GM12878 (cell line): ENCODE measurements around the gene CWC22. TPM values are rescaled to one million over a fixed set of nuclear protein-coding genes. Genes with fewer than 3 reads are reported as not detected.

Experiments
- ATAC-seq: fragments of 200-7000 bp; cut with Tn5 transposase; 3 replicates; pipeline ENCODE4 v1.9.1; 2020; ENCODE audit warnings: mild to moderate bottlenecking, moderate library complexity
- BruUV-seq: library from RNA; stranded (reverse); fragments of 400-500 nt; replicated peaks from 2 replicates; lab custom pipeline; 2021; lab: Mats Ljungman, UMichigan
- CTCF ChIA-PET: fragments of 300-600 bp; sonication (Branson Sonifier 250); formaldehyde crosslinking; extraction: SDS; loops from one replicate; lab custom pipeline; 2021; ENCODE audit warnings: inconsistent platforms; lab: Yijun Ruan, JAX
- POLR2A ChIA-PET: fragments of 350-600 bp; formaldehyde crosslinking; extraction: SDS; loops from one replicate; lab custom pipeline; 2021; ENCODE audit warnings: inconsistent platforms; lab: Charles Lee
- RAD21 ChIA-PET: fragments of 300-600 bp; sonication (Branson Sonifier 250); formaldehyde crosslinking; loops from one replicate; lab custom pipeline; 2023; ENCODE audit warnings: antibody characterized with exemption; ENCODE audit not compliant: unreplicated experiment; lab: Charles Lee
- SMC1A ChIA-PET: fragments of 300-600 bp; sonication (Branson Sonifier 250); formaldehyde crosslinking; loops from one replicate; lab custom pipeline; 2023; ENCODE audit not compliant: unreplicated experiment, uncharacterized antibody; lab: Charles Lee
- DNase-seq: peaks from one replicate; pipeline ENCODE4 v3.0.0-alpha.2; 2011; ENCODE audit warnings: low read depth, low spot score
- FAIRE-seq: peaks from 3 replicates; lab custom pipeline; 2011; peaks lifted over from hg19 to GRCh38; lab: Jason Lieb, UNC
- H2AFZ ChIP-seq: 2 replicates; pipeline ENCODE4 v1.6.0; 2011; ENCODE audit warnings: low read depth, low read length, control low read depth; ENCODE audit not compliant: control insufficient read depth
- H3K27ac ChIP-seq: 2 replicates; pipeline ENCODE4 v1.5.1; 2011; ENCODE audit warnings: control low read depth; ENCODE audit not compliant: control insufficient read depth, insufficient read depth
- H3K27me3 ChIP-seq, 2 experiments: replicated peaks in 1 of 2; 2 replicates each; pipeline versions ENCODE4 v1.6.0 to v1.6.1; 2011; ENCODE audit warnings: low read length in 1 of 2; ENCODE audit not compliant: control insufficient read depth in 2 of 2, insufficient read depth in 2 of 2
- H3K36me3 ChIP-seq, 2 experiments: 2 replicates each; pipeline ENCODE4 v1.5.1; 2011; ENCODE audit warnings: low read length in 1 of 2; ENCODE audit not compliant: control insufficient read depth in 2 of 2, insufficient read depth in 2 of 2
- H3K4me1 ChIP-seq: 2 replicates; pipeline ENCODE4 v1.6.1; 2011; ENCODE audit warnings: mild to moderate bottlenecking, low read length, moderate library complexity, mixed read lengths; ENCODE audit not compliant: control insufficient read depth, insufficient read depth
- H3K4me2 ChIP-seq: 2 replicates; pipeline ENCODE4 v1.6.0; 2011; ENCODE audit warnings: control low read depth; ENCODE audit not compliant: control insufficient read depth, insufficient read depth
- H3K4me3 ChIP-seq: fragments of 200-600 bp; sonication (generic); 2 replicates; pipeline ENCODE4 v1.5.1; 2016
- H3K79me2 ChIP-seq: 2 replicates; pipeline ENCODE4 v1.6.0; 2011; ENCODE audit warnings: low read length; ENCODE audit not compliant: control insufficient read depth, insufficient read depth
- H3K9ac ChIP-seq: 2 replicates; pipeline ENCODE4 v1.8.0; 2011; ENCODE audit warnings: low read length, control low read depth, mixed read lengths; ENCODE audit not compliant: control insufficient read depth, insufficient read depth
- H3K9me3 ChIP-seq: replicated peaks from 3 replicates; pipeline ENCODE4 v1.5.1; 2011; ENCODE audit warnings: mild to moderate bottlenecking, low read length; ENCODE audit not compliant: control insufficient read depth, insufficient read depth
- H4K20me1 ChIP-seq: 2 replicates; pipeline ENCODE4 v1.6.0; 2011; ENCODE audit not compliant: control insufficient read depth, insufficient read depth
- BRCA1 ChIP-seq: IDR thresholded peaks from 2 replicates; pipeline ENCODE4 v1.6.1; 2011; ENCODE audit warnings: low read depth, low read length, improper control_type of control experiment
- CBX3 ChIP-seq: fragments of 200-600 bp; sonication (generic); IDR thresholded peaks from 2 replicates; pipeline ENCODE4 v1.6.1; 2016; ENCODE audit warnings: low read depth, borderline replicate concordance
- CBX5 ChIP-seq: sonication (generic); IDR thresholded peaks from 2 replicates; pipeline ENCODE4 v1.6.1; 2016; ENCODE audit warnings: low read depth, moderate library complexity, mild to moderate bottlenecking, inconsistent platforms
- JUNB ChIP-seq: IDR thresholded peaks from 2 replicates; pipeline ENCODE4 v1.6.1; 2016; ENCODE audit warnings: antibody characterized with exemption, mild to moderate bottlenecking
- KLF5 ChIP-seq: fragments of 450-650 bp; IDR thresholded peaks from 2 replicates; pipeline ENCODE4 v1.6.1; 2014; ENCODE audit warnings: mild to moderate bottlenecking; ENCODE audit not compliant: partially characterized antibody
- MEF2B ChIP-seq: fragments of 450-650 bp; IDR thresholded peaks from 2 replicates; pipeline ENCODE4 v1.6.1; 2018; ENCODE audit warnings: mild to moderate bottlenecking, moderate library complexity; ENCODE audit not compliant: partially characterized antibody, poor library complexity, severe bottlenecking
- PAX5 ChIP-seq: IDR thresholded peaks from 2 replicates; pipeline ENCODE4 v1.6.1; 2011; ENCODE audit warnings: low read depth, low read length, borderline replicate concordance
- SREBF2 ChIP-seq: IDR thresholded peaks from 2 replicates; pipeline ENCODE4 v1.6.1; 2012; ENCODE audit warnings: mild to moderate bottlenecking, low read length
- SRF ChIP-seq, 2 experiments: IDR thresholded peaks; 2 replicates each; pipeline ENCODE4 v1.6.1; 2011; ENCODE audit warnings: low read depth in 2 of 2, low read length in 2 of 2, mild to moderate bottlenecking in 1 of 2, moderate library complexity in 1 of 2
- ZNF622 ChIP-seq: fragments of 450-650 bp; IDR thresholded peaks from 2 replicates; pipeline ENCODE4 v1.6.1; 2017; ENCODE audit warnings: mild to moderate bottlenecking, inconsistent platforms
- ZZZ3 ChIP-seq: IDR thresholded peaks from 2 replicates; pipeline ENCODE4 v1.6.1; 2011; ENCODE audit warnings: low read depth; ENCODE audit not compliant: control insufficient read depth, insufficient read length
- WGBS: methylation state at CpG from one replicate; pipeline ENCODE4 v1.1.6; 2016; ENCODE audit warnings: low lambda C conversion rate; ENCODE audit not compliant: insufficient replicate concordance, insufficient coverage; ENCODE audit errors: missing lambda C conversion rate; 5-methylcytosine and 5-hydroxymethylcytosine counted together
- in situ Hi-C: fragments of 300-500 bp; cut with MboI; formaldehyde crosslinking; loops from 9 replicates; pipeline ENCODE4 v1.14.3; 2018; ENCODE audit warnings: mixed read lengths
- intact Hi-C: fragments of 100-400 bp; cut with micrococcal nuclease; formaldehyde crosslinking; loops from one replicate; pipeline ENCODE4 v1.14.2; 2022; ENCODE audit not compliant: unreplicated experiment
- polyA plus RNA-seq, 11 experiments: library from polyadenylated mRNA; depleted of rRNA in 4 of 11; unstranded in 6 of 11; stranded (reverse) in 5 of 11; fragments of >200 nt; fragmentation: Nextera tagmentation in 4 of 11; fragmentation: Illumina TruSeq in 1 of 11; extraction: Ambion mirVana in 4 of 11; extraction: Trizol in 1 of 11; gene quantifications; 1 replicate in 1 of 11; 2 replicates in 10 of 11; pipeline versions ENCODE4 v1.2.1 to v1.2.3, GENCODE V29; 2011 to 2016; ENCODE audit warnings: inconsistent platforms in 2 of 11, missing spikeins in 2 of 11, low read depth in 1 of 11
- total RNA-seq, 4 experiments: library from RNA; depleted of rRNA in 3 of 4; stranded (reverse); fragments of >200 nt in 3 of 4; fragmentation: Illumina TruSeq in 1 of 4; extraction: Trizol in 1 of 4; gene quantifications; 2 replicates each; pipeline versions ENCODE4 v1.2.1 to v1.2.3, GENCODE V29; 2013 to 2021
- TF ChIP-seq, protein P1 (sequence below): IDR thresholded peaks from 2 replicates; pipeline ENCODE4 v1.6.1; 2011; ENCODE audit warnings: mild to moderate bottlenecking, low read depth, low read length, moderate library complexity; ENCODE audit not compliant: insufficient replicate concordance
- TF ChIP-seq, protein P2 (sequence below): IDR thresholded peaks from 2 replicates; pipeline ENCODE4 v1.6.1; 2011; ENCODE audit warnings: borderline replicate concordance, low read depth, mild to moderate bottlenecking, moderate library complexity, low read length; ENCODE audit not compliant: insufficient read depth, poor library complexity, severe bottlenecking
- TF ChIP-seq, protein P3 (sequence below): fragments of 450-650 bp; IDR thresholded peaks from 2 replicates; pipeline ENCODE4 v1.6.1; 2017; ENCODE audit warnings: mild to moderate bottlenecking, moderate library complexity

CWC22 gene
- total and polyA plus RNA-seq, 10 of the 15 experiments (the other 5 are each of a cell fraction or from before 2014, with no cell fraction given), result 8.2 to 38.5 (median 26.3) TPM

DNA sequence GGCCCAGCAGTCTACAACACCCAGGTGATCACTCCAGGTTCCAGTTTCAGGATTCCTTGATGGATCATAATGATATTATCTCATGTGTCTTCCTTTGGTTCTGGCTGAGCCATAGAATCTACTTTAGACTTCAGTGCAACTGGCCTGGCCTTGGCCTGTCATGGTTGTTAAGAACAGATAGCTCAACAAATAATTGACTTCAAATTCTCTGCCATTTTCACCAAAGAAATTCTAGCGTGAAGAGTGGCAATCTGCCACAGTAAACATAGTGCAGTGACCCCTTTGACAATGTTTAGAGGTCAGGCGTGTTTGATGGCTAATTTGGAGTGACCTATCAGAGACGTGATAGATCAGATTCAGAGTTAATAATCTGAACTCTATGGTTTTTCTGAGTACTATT is 95.5 kb downstream of the CWC22 start:
- Histone ChIP-seq H3K9ac (no peak overlapping the region), H3K36me3 (no peaks in the 10 kb centered on the region), H3K27ac (no peak overlapping the region), H3K4me2 (no peak overlapping the region), H3K79me2 (no peaks in the 10 kb centered on the region), H3K27me3 (peaks cover 0 to 2% of the 10 kb centered on the region in 2 experiments; a peak in 1 of 4 replicates), H4K20me1 (no peaks in the 10 kb centered on the region), H3K9me3 (no peaks in the 10 kb centered on the region), H2AFZ (no peak overlapping the region), H3K4me3 (no peak overlapping the region), H3K4me1 (no peaks in the 10 kb centered on the region)
- ATAC-seq (no peak), FAIRE-seq (no peak), DNase-seq (no peak)
- BruUV-seq, result no TSS peak
- 36% methylated on average over 3 of the region's 3 CpGs for WGBS
- ChIA-PET SMC1A (no interaction called here), CTCF (no interaction called here), POLR2A (no interaction called here), RAD21 (no interaction called here)
- in situ Hi-C loops, result no loop called here
- intact Hi-C loops, result no loop called here
- TF ChIP-seq CBX5, result no peak
- TF ChIP-seq JUNB, result no peak
- TF ChIP-seq, protein P1, sequence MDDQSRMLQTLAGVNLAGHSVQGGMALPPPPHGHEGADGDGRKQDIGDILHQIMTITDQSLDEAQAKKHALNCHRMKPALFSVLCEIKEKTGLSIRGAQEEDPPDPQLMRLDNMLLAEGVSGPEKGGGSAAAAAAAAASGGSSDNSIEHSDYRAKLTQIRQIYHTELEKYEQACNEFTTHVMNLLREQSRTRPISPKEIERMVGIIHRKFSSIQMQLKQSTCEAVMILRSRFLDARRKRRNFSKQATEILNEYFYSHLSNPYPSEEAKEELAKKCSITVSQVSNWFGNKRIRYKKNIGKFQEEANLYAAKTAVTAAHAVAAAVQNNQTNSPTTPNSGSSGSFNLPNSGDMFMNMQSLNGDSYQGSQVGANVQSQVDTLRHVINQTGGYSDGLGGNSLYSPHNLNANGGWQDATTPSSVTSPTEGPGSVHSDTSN, result no peak
- TF ChIP-seq, protein P2, sequence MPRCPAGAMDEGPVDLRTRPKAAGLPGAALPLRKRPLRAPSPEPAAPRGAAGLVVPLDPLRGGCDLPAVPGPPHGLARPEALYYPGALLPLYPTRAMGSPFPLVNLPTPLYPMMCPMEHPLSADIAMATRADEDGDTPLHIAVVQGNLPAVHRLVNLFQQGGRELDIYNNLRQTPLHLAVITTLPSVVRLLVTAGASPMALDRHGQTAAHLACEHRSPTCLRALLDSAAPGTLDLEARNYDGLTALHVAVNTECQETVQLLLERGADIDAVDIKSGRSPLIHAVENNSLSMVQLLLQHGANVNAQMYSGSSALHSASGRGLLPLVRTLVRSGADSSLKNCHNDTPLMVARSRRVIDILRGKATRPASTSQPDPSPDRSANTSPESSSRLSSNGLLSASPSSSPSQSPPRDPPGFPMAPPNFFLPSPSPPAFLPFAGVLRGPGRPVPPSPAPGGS, result no peak
- no peak for TF ChIP-seq BRCA1
- no peak for TF ChIP-seq SRF (IDR thresholded peaks at IDR 0.05; ENCODE audit: low read depth in 2 of 2, low read length in 2 of 2)
- TF ChIP-seq, protein P3, sequence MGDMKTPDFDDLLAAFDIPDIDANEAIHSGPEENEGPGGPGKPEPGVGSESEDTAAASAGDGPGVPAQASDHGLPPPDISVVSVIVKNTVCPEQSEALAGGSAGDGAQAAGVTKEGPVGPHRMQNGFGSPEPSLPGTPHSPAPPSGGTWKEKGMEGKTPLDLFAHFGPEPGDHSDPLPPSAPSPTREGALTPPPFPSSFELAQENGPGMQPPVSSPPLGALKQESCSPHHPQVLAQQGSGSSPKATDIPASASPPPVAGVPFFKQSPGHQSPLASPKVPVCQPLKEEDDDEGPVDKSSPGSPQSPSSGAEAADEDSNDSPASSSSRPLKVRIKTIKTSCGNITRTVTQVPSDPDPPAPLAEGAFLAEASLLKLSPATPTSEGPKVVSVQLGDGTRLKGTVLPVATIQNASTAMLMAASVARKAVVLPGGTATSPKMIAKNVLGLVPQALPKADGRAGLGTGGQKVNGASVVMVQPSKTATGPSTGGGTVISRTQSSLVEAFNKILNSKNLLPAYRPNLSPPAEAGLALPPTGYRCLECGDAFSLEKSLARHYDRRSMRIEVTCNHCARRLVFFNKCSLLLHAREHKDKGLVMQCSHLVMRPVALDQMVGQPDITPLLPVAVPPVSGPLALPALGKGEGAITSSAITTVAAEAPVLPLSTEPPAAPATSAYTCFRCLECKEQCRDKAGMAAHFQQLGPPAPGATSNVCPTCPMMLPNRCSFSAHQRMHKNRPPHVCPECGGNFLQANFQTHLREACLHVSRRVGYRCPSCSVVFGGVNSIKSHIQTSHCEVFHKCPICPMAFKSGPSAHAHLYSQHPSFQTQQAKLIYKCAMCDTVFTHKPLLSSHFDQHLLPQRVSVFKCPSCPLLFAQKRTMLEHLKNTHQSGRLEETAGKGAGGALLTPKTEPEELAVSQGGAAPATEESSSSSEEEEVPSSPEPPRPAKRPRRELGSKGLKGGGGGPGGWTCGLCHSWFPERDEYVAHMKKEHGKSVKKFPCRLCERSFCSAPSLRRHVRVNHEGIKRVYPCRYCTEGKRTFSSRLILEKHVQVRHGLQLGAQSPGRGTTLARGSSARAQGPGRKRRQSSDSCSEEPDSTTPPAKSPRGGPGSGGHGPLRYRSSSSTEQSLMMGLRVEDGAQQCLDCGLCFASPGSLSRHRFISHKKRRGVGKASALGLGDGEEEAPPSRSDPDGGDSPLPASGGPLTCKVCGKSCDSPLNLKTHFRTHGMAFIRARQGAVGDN, result no peak
- TF ChIP-seq CBX3, result no peak
- TF ChIP-seq KLF5, result no peak
- no peak for TF ChIP-seq MEF2B
- no peak for TF ChIP-seq PAX5
- no peak for TF ChIP-seq ZNF622
- TF ChIP-seq SREBF2, result no peak
- TF ChIP-seq ZZZ3, result no peak
